CD14-positive monocyte (primary cell): ENCODE measurements around the gene DCAKD. TPM values are rescaled to one million over a fixed set of nuclear protein-coding genes. Genes with fewer than 3 reads are reported as not detected.

Experiments used
- DNase-seq, 3 donors: peaks; one replicate each; pipeline ENCODE4 v3.0.0-alpha.2; 2011 to 2022
- H2AFZ ChIP-seq: 2 replicates; pipeline ENCODE4 v1.6.0; 2012; ENCODE audit warnings: mild to moderate bottlenecking, low read depth, low read length, inconsistent platforms; ENCODE audit not compliant: insufficient read depth, poor library complexity, severe bottlenecking
- H3K27ac ChIP-seq, 2 donors: 1 replicate in 1 of 2; 2 replicates in 1 of 2; pipeline ENCODE4 v1.5.1; 2012 to 2013; ENCODE audit warnings: low read length in 2 of 2, control low read depth in 1 of 2, inconsistent platforms in 1 of 2, low read depth in 1 of 2, mild to moderate bottlenecking in 1 of 2
- H3K27me3 ChIP-seq, 2 donors: one replicate each; pipeline versions ENCODE4 v1.6.0 to v1.6.1; 2011 to 2013; ENCODE audit warnings: low read length in 2 of 2; ENCODE audit not compliant: control insufficient read depth in 2 of 2, insufficient read depth in 2 of 2
- H3K36me3 ChIP-seq, 2 donors: replicated peaks in 1 of 2; 1 replicate in 1 of 2; 2 replicates in 1 of 2; pipeline versions ENCODE4 v1.5.1 to v1.6.1; 2012 to 2013; ENCODE audit warnings: low read length in 2 of 2, control low read depth in 1 of 2, inconsistent platforms in 1 of 2, mild to moderate bottlenecking in 1 of 2; ENCODE audit not compliant: insufficient read depth in 2 of 2, control insufficient read depth in 1 of 2
- H3K4me1 ChIP-seq, 2 donors: 1 replicate in 1 of 2; 2 replicates in 1 of 2; pipeline versions ENCODE4 v1.5.1 to v1.6.1; 2012 to 2013; ENCODE audit warnings: low read length in 2 of 2, control low read depth in 1 of 2, inconsistent platforms in 1 of 2, mild to moderate bottlenecking in 1 of 2, moderate library complexity in 1 of 2; ENCODE audit not compliant: insufficient read depth in 2 of 2, control insufficient read depth in 1 of 2
- H3K4me2 ChIP-seq: replicated peaks from 2 replicates; pipeline ENCODE3; 2012; ENCODE audit warnings: low read length, moderate library complexity, mild to moderate bottlenecking; ENCODE audit not compliant: poor library complexity, severe bottlenecking; ENCODE audit errors: extremely low read depth
- H3K4me3 ChIP-seq, 3 experiments: fragments of 200-600 bp in 1 of 3; sonication (generic) in 1 of 3; replicated peaks in 1 of 3; 1 replicate in 2 of 3; 2 replicates in 1 of 3; pipeline ENCODE4 v1.5.1; 2011 to 2013; ENCODE audit warnings: low read length in 3 of 3, mild to moderate bottlenecking in 3 of 3, control low read depth in 2 of 3, low read depth in 2 of 3, inconsistent platforms in 1 of 3, moderate library complexity in 1 of 3
- H3K79me2 ChIP-seq: 2 replicates; pipeline ENCODE4 v1.6.0; 2012; ENCODE audit warnings: mild to moderate bottlenecking, control low read depth, inconsistent platforms, low read length, moderate library complexity; ENCODE audit not compliant: insufficient read depth
- H3K9ac ChIP-seq: 2 replicates; pipeline ENCODE4 v1.6.0; 2017; ENCODE audit warnings: low read length, mild to moderate bottlenecking; ENCODE audit not compliant: insufficient read depth, poor library complexity, severe bottlenecking
- H3K9me3 ChIP-seq, 2 donors: replicated peaks in 1 of 2; 1 replicate in 1 of 2; 2 replicates in 1 of 2; pipeline versions ENCODE4 v1.5.1 to v1.6.1; 2012 to 2013; ENCODE audit warnings: low read length in 2 of 2, control low read depth in 1 of 2; ENCODE audit not compliant: control insufficient read depth in 1 of 2, insufficient read depth in 1 of 2
- H4K20me1 ChIP-seq: 2 replicates; pipeline ENCODE4 v1.6.0; 2012; ENCODE audit warnings: mild to moderate bottlenecking, low read length, control low read depth, moderate library complexity; ENCODE audit not compliant: insufficient read depth
- H3K27ac Mint-ChIP-seq, 7 donors: one replicate each; pipeline ENCODE4 v1.8.0; 2020; ENCODE audit warnings: mild to moderate bottlenecking in 7 of 7, mixed read lengths in 7 of 7, moderate library complexity in 6 of 7, inconsistent platforms in 2 of 7
- H3K27me3 Mint-ChIP-seq, 3 donors: one replicate each; pipeline ENCODE4 v1.8.0; 2021 to 2022; ENCODE audit warnings: low read depth in 3 of 3, mild to moderate bottlenecking in 3 of 3, mixed read lengths in 3 of 3, moderate library complexity in 3 of 3, inconsistent platforms in 1 of 3
- H3K36me3 Mint-ChIP-seq, 2 donors: one replicate each; pipeline ENCODE4 v1.8.0; 2020; ENCODE audit warnings: mixed read lengths in 2 of 2, inconsistent platforms in 1 of 2, mild to moderate bottlenecking in 1 of 2
- H3K4me1 Mint-ChIP-seq: one replicate; pipeline ENCODE4 v1.8.0; 2020; ENCODE audit warnings: mild to moderate bottlenecking, mixed read lengths
- H3K4me3 Mint-ChIP-seq, 2 donors: one replicate each; pipeline ENCODE4 v1.8.0; 2020; ENCODE audit warnings: mild to moderate bottlenecking in 2 of 2, mixed read lengths in 2 of 2, moderate library complexity in 1 of 2
- H3K9me3 Mint-ChIP-seq, 7 donors: one replicate each; pipeline ENCODE4 v1.8.0; 2020 to 2022; ENCODE audit warnings: mixed read lengths in 7 of 7, mild to moderate bottlenecking in 6 of 7, moderate library complexity in 6 of 7, inconsistent platforms in 2 of 7
- CTCF ChIP-seq: fragments of 200-600 bp; IDR thresholded peaks from one replicate; pipeline ENCODE4 v1.8.0; 2022; ENCODE audit warnings: antibody characterized with exemption, mild to moderate bottlenecking
- WGBS: methylation state at CpG from one replicate; pipeline ENCODE4 v1.1.5; 2013; ENCODE audit warnings: missing lambda C conversion rate; ENCODE audit not compliant: insufficient coverage; 5-methylcytosine and 5-hydroxymethylcytosine counted together
- intact Hi-C, 2 donors: fragments of 100-400 bp; cut with micrococcal nuclease; formaldehyde crosslinking; loops; one replicate each; pipeline versions ENCODE4 v1.15.0 to v1.15.1; 2023
- polyA plus RNA-seq, 3 donors: library from polyadenylated mRNA; depleted of rRNA in 1 of 3; unstranded in 2 of 3; stranded (reverse) in 1 of 3; fragments of 300-500 nt in 2 of 3; fragments of >200 nt in 1 of 3; fragmentation: Illumina TruSeq in 2 of 3; gene quantifications; 1 replicate in 2 of 3; 2 replicates in 1 of 3; pipeline ENCODE4 v1.2.3, GENCODE V29; 2012 to 2021

DCAKD gene
- polyA plus RNA-seq, 3 donors, result 6.6 to 10.0 (median 8.7) TPM

GRCh38 chr17:45060797-45061605, 9.6 kb upstream of the DCAKD start, which contains the start of gene NMT1:
Gene NMT1, plus strand, starts transcription at chr17:45061317. Its CDS starts 13 bp downstream, at chr17:45061330.
- H3K27ac Mint-ChIP-seq, result peak within 1 kb of the TSS; percentile 96 to 100 (median 99)
- H3K27me3 ChIP-seq, result no peaks in the 10 kb centered on the region
- peak within 1 kb of the TSS; percentile 93 for H3K9ac ChIP-seq
- no peaks in the 10 kb centered on the region for H3K27me3 Mint-ChIP-seq
- peaks cover 27% of the 10 kb centered on the region for H4K20me1 ChIP-seq
- peaks cover 51% of the 10 kb centered on the region for H3K4me1 Mint-ChIP-seq
- peaks cover 0 to 3% (median 0%) of the 10 kb centered on the region in 7 donors for H3K9me3 Mint-ChIP-seq
- DNase-seq, result peak; percentile 98 to 100 (median 98)
- H3K4me1 ChIP-seq, result peaks cover 56 to 59% of the 10 kb centered on the region in 2 donors
- TF ChIP-seq CTCF, result no peak
- peak within 1 kb of the TSS; percentile 96 for H3K4me2 ChIP-seq
- peak within 1 kb of the TSS; percentile 99 to 100 for H3K4me3 Mint-ChIP-seq
- H3K79me2 ChIP-seq, result peaks cover 82% of the 10 kb centered on the region
- H3K27ac ChIP-seq, result peak within 1 kb of the TSS; percentile 72 to 99
- WGBS, result under 1% methylated on average over 45 of the region's 50 CpGs
- intact Hi-C loops, result loop anchor here in 1 of 2 donors (2.0 kb wide), 1 partner anchor 114 kb away; the partner anchor contains the start of gene KIF18B
- H3K36me3 Mint-ChIP-seq, result peaks cover 3 to 15% of the 10 kb centered on the region in 2 donors
- H3K9me3 ChIP-seq, result no peaks in the 10 kb centered on the region
- H3K4me3 ChIP-seq, result peak within 1 kb of the TSS; percentile 76 to 99 (median 94)
- H2AFZ ChIP-seq, result peak within 1 kb of the TSS; percentile 91
- H3K36me3 ChIP-seq, result no peaks in the 10 kb centered on the region

GRCh38 chr17:45060382-45060796, 9.0 kb upstream of the DCAKD start:
- Histone ChIP-seq H2AFZ (peak overlapping the region; percentile 91), H3K4me3 (peak overlapping the region; percentile 76 to 99 (median 94)), H3K9ac (peak overlapping the region; percentile 93), H3K79me2 (peaks cover 75% of the 10 kb centered on the region), H3K4me2 (peak overlapping the region; percentile 96), H3K9me3 (no peaks in the 10 kb centered on the region), H3K27me3 (no peaks in the 10 kb centered on the region), H3K4me1 (peaks cover 50 to 53% of the 10 kb centered on the region in 2 donors), H3K27ac (peak overlapping the region; percentile 72 to 99), H4K20me1 (peaks cover 23% of the 10 kb centered on the region), H3K36me3 (no peaks in the 10 kb centered on the region)
- H3K27me3 Mint-ChIP-seq, result no peaks in the 10 kb centered on the region
- H3K36me3 Mint-ChIP-seq, result peaks cover 6 to 15% of the 10 kb centered on the region in 2 donors
- intact Hi-C loops, result loop anchor here in 1 of 2 donors (2.0 kb wide), 1 partner anchor 114 kb away; the partner anchor contains the start of gene KIF18B
- peak overlapping the region; percentile 89 to 100 (median 99) for H3K27ac Mint-ChIP-seq
- H3K4me3 Mint-ChIP-seq, result peak overlapping the region; percentile 92 to 99
- peaks cover 46% of the 10 kb centered on the region for H3K4me1 Mint-ChIP-seq
- DNase-seq, result no peak
- peaks cover 0 to 3% (median 0%) of the 10 kb centered on the region in 7 donors for H3K9me3 Mint-ChIP-seq
- no peak for TF ChIP-seq CTCF
- WGBS, result 18% methylated on average over 15 of the region's 15 CpGs
